Testis (tissue), 3 donors: ENCODE results near the gene AURKA. TPM values are rescaled to one million over a fixed set of nuclear protein-coding genes. Genes with fewer than 3 reads are reported as not detected.

Source experiments
- DNase-seq: peaks from one replicate; pipeline ENCODE4 v3.0.0-alpha.2; 2019
- H3K27ac ChIP-seq, 2 donors: fragments of 200-600 bp; sonication (generic); one replicate each; pipeline ENCODE4 v1.5.1; 2019
- H3K27me3 ChIP-seq: fragments of 200-600 bp; sonication (generic); one replicate; pipeline ENCODE4 v1.5.1; 2019
- H3K36me3 ChIP-seq: fragments of 200-600 bp; sonication (generic); one replicate; pipeline ENCODE4 v1.5.1; 2017; ENCODE audit warnings: low read depth; ENCODE audit errors: missing control alignments
- H3K4me1 ChIP-seq: fragments of 200-600 bp; sonication (generic); one replicate; pipeline ENCODE4 v1.5.1; 2019
- H3K4me3 ChIP-seq, 2 donors: fragments of 200-600 bp; sonication (generic); one replicate each; pipeline ENCODE4 v1.5.1; 2017 to 2019
- H3K9me3 ChIP-seq: fragments of 200-600 bp; sonication (generic); one replicate; pipeline ENCODE4 v1.5.1; 2017
- POLR2A ChIP-seq: fragments of 450-650 bp; IDR thresholded peaks from one replicate; pipeline ENCODE4 v1.6.1; 2017; ENCODE audit warnings: antibody characterized with exemption, mild to moderate bottlenecking, moderate library complexity
- WGBS, 2 donors: methylation state at CpG; one replicate each; pipeline ENCODE4 v1.1.5; 2018; 5-methylcytosine and 5-hydroxymethylcytosine counted together
- intact Hi-C: fragments of 100-400 bp; cut with DNase I; formaldehyde crosslinking; loops from one replicate; pipeline ENCODE4 v1.15.1; 2023; ENCODE audit warnings: low total_unique reads
- polyA plus RNA-seq: library from polyadenylated mRNA; stranded (reverse); fragments of 350-450 nt; fragmentation: Illumina TruSeq; extraction: RNeasy Lipid Tissue Mini Kit (QIAGEN cat#74804); gene quantifications from one replicate; pipeline ENCODE4 v1.2.3, GENCODE V29; 2014; ENCODE audit warnings: low read depth, low replicate concordance; ENCODE audit not compliant: insufficient read depth
- total RNA-seq, 2 donors: library from RNA; depleted of rRNA; stranded (reverse); fragments of >200 nt; gene quantifications; one replicate each; pipeline ENCODE4 v1.2.3, GENCODE V29; 2016
- TF ChIP-seq, protein P1 (sequence below), 3 experiments: fragments of 450-650 bp in 2 of 3; fragments of 200-600 bp in 1 of 3; sonication (generic) in 1 of 3; IDR thresholded peaks; one replicate each; pipeline ENCODE4 v1.5.1; 2016 to 2019; ENCODE audit warnings: antibody characterized with exemption in 3 of 3, mild to moderate bottlenecking in 2 of 3, moderate library complexity in 1 of 3

AURKA gene
- total and polyA plus RNA-seq, 3 donors from 2014 or later: 27.2 to 87.6 (median 35.4) TPM

DNA sequence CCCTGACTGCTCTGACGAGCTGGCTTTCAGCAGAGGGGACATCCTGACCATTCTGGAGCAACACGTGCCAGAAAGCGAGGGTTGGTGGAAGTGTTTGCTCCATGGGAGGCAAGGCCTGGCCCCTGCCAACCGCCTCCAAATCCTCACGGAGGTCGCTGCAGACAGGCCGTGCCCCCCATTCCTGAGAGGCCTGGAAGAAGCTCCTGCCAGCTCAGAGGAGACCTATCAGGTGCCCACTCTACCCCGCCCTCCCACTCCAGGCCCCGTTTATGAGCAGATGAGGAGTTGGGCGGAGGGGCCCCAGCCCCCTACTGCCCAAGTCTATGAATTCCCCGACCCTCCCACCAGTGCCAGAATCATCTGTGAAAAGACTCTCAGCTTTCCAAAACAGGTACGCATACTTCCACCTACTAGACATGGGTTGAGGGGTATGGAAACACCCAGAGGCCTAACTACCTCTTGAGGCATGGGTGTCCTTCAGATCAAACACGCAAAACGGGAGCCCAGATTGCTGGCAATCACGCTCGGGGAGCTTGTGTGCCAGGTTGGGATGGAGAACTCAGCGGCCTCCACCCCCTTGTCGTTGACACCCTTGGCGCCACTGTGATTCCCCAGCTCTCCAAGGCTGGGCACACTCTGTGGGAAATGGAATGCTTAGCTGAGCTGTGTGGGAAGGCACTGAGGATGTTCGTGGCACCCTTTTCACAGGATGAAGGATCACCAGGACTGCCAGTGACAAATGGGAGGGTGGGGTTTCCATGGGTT, 45.4 kb upstream of the AURKA start:
- no peaks in the 10 kb centered on the region for H3K9me3 ChIP-seq
- H3K36me3 ChIP-seq: no peaks in the 10 kb centered on the region
- H3K4me3 ChIP-seq: no peak overlapping the region
- no peak for TF ChIP-seq POLR2A
- TF ChIP-seq, protein P1, sequence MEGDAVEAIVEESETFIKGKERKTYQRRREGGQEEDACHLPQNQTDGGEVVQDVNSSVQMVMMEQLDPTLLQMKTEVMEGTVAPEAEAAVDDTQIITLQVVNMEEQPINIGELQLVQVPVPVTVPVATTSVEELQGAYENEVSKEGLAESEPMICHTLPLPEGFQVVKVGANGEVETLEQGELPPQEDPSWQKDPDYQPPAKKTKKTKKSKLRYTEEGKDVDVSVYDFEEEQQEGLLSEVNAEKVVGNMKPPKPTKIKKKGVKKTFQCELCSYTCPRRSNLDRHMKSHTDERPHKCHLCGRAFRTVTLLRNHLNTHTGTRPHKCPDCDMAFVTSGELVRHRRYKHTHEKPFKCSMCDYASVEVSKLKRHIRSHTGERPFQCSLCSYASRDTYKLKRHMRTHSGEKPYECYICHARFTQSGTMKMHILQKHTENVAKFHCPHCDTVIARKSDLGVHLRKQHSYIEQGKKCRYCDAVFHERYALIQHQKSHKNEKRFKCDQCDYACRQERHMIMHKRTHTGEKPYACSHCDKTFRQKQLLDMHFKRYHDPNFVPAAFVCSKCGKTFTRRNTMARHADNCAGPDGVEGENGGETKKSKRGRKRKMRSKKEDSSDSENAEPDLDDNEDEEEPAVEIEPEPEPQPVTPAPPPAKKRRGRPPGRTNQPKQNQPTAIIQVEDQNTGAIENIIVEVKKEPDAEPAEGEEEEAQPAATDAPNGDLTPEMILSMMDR (IDR thresholded peaks at IDR 0.05): no peak
- no peak for DNase-seq
- H3K27ac ChIP-seq: no peak overlapping the region
- no peaks in the 10 kb centered on the region for H3K4me1 ChIP-seq
- 91 to 92% methylated on average over 14 to 20 of the region's 20 CpGs for WGBS, 2 donors
- intact Hi-C loops: no loop called here
- H3K27me3 ChIP-seq: no peaks in the 10 kb centered on the region

DNA sequence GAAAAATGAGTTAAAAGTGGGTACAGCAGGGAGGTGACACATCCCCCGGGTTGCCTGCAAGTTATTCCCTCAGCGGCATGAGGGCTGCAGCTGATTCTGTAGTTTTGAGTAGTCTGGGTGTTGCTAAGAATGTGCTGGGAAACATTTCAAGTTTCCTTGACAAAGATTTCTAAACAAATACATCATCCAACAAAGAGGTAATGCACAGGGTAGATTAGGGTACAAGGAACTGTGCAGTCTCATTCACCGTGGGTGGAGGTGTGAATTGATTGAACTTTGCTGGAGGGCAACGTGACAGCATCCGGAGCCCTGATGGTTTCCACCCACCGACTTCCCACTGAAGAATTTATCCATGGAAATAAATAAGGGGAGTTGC, 41.9 kb upstream of the AURKA start:
- DNase-seq: no peak
- H3K36me3 ChIP-seq: no peaks in the 10 kb centered on the region
- intact Hi-C loops: no loop called here
- H3K27ac ChIP-seq: no peak overlapping the region
- no peak overlapping the region for H3K4me3 ChIP-seq
- 66 to 75% methylated on average over 6 of the region's 6 CpGs for WGBS, 2 donors
- TF ChIP-seq, protein P1 (IDR thresholded peaks at IDR 0.05): no peak
- no peak for TF ChIP-seq POLR2A
- H3K27me3 ChIP-seq: no peaks in the 10 kb centered on the region
- H3K4me1 ChIP-seq: no peaks in the 10 kb centered on the region
- H3K9me3 ChIP-seq: no peaks in the 10 kb centered on the region

DNA sequence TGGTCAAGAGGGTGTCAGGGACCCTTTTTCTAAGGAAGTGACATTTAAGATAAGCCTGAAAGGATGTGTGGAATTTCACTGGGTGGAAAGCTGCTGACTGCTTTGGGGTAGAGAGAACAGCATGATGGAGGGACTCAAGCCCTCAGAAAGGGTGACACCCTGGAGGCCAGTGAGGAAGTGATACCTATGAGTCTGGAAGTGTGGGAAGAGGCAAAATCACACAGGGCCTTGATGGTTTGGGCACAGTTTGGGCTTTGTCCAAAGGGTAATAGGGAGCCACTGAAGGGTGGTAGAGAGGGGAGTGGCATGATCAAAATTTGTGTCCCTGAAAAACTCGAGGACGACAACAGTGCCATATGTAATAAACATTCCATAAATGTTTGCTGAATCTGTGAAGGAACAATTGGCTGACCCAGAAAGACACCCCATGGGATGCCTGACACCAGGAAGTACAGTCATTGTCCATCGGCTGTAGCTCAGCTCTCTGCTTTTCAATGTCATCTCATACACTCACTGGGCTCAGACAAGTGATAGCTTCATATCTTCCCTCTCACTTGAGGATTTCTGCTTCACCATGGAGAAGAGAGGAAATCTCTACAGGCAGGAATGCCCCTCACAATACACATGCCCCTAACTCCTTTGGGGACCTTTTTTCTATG, 41.3 kb upstream of the AURKA start:
- WGBS, 2 donors: 79 to 85% methylated on average over 3 of the region's 3 CpGs
- intact Hi-C loops: no loop called here

DNA sequence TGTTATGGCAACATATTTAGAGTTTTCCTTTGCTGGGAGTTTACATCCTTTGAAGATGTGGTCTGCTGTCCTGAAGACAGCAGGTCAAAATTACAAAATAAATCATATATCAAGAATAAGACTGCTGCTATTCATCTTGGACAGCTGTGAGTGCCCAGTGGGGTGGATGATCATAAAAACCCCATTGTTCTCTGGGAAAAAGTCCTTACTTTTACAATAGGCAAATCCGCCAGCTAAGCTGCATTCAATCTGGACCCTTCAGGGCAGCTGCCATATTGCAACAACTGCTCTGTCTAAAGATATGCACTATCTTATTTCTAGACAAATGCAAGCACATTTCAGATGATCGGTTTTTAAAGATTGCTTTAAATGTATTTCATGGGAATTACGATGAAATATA, 39.5 kb upstream of the AURKA start:
- Histone ChIP-seq H3K4me3 (no peak overlapping the region), H3K27me3 (no peaks in the 10 kb centered on the region), H3K36me3 (no peaks in the 10 kb centered on the region), H3K27ac (no peak overlapping the region), H3K4me1 (no peaks in the 10 kb centered on the region), H3K9me3 (no peaks in the 10 kb centered on the region)
- no peak for DNase-seq
- TF ChIP-seq, protein P1 (IDR thresholded peaks at IDR 0.05): no peak
- no peak for TF ChIP-seq POLR2A
- intact Hi-C loops: no loop called here
- 75 to 86% methylated on average over 3 of the region's 3 CpGs for WGBS, 2 donors

More for the DNA sequence above, 41.3 kb upstream of the AURKA start:
- Histone ChIP-seq H3K27ac (no peak overlapping the region), H3K36me3 (no peaks in the 10 kb centered on the region), H3K4me3 (no peak overlapping the region), H3K9me3 (no peaks in the 10 kb centered on the region), H3K4me1 (no peaks in the 10 kb centered on the region), H3K27me3 (no peaks in the 10 kb centered on the region)
- no peak for TF ChIP-seq POLR2A
- TF ChIP-seq, protein P1 (IDR thresholded peaks at IDR 0.05): no peak
- no peak for DNase-seq
